NOMO-1 treated with DMSO at 0.1 percent for 48 hours (cell line): ENCODE data around the gene KCNIP1.

Source experiments
- DNase-seq: peaks from one replicate; lab custom pipeline; 2025; ENCODE audit not compliant: unreplicated experiment; lab: John Stamatoyannopoulos, UW

Gene KCNIP1

DNA sequence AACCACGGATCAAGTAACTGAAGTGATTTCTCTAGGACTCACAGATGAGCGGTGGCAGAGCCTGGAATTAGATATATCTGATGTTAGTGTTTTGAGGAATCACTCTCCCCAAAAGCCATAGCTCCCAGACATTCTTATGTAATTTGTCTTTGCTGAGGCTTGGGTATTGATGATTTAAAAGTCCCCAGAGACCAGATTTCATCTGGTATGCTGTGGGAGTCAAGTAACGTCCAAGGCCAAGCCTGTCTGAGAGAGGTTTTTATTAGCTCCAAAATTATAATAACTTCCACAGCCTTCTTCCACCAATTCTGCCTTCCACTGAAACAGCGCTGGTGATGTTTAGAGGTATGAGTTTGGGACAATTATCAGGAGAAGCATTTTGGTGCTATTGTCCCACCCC, 21.3 kb upstream of the KCNIP1 start:
- no peak for DNase-seq

- DNase-seq: peak; percentile 9
Measured at GRCh38 chr5:170483701-170484458, 19.9 kb upstream of the KCNIP1 start.

- DNase-seq: no peak
Measured at GRCh38 chr5:170484459-170484831, 19.4 kb upstream of the KCNIP1 start.

DNA sequence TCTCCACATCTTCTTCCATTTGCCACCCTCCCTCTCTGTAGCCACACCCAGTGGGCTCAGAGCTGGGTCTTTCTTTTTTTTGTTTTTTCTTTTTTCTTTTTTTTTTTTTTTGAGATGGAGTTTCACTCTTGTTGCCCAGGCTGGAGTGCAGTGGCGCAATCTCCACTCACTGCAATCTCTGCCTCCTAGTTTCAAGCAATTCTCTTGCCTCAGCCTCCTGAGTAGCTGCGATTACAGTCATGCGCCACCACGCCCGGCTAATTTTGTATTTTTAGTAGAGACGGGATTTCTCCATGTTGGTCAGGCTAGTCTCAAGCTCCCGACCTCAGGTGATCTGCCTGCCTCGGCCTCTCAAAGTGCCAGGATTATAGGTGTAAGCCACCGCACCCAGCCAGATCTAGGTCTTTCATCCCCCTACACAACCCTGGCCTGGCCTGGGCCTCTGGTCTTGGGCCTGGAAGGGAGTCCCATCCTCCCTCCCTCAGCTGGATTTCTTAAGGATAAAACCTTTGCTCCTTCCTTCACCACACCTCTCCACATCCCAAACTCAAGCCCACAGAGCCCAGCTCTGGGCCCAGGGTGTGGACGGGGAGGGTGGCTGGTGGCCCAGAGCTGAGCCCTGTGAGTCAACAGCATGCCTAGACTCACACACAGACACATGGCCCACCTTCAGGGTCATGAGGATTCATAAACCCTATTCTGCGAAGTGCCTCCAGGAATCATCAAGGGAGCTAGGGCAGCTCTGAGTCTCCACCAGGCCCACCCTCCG, 18.8 kb upstream of the KCNIP1 start:
- peak; percentile 53 for DNase-seq

GRCh38 chr5:170485616-170485911, 18.3 kb upstream of the KCNIP1 start:
- DNase-seq: no peak

DNA sequence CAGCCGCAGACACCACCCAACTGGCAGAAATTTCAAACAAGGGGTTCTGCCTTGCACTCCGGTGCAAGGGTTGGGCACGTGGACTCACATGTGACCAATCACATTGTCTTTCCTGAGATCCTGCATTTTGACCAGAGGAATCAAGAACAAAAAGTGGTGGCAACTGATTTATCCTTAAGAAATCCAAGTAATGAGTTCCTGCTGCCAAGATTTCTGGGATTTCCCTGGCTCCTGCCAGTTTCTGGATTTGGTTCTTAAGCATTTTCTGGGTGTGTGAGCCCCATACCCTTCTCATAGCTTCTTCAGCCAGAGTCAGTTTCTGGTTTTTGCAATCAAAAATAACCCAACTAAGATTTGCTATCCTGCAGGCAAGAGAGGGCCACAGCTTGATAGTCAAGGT, 17.4 kb upstream of the KCNIP1 start:
- no peak for DNase-seq

DNA sequence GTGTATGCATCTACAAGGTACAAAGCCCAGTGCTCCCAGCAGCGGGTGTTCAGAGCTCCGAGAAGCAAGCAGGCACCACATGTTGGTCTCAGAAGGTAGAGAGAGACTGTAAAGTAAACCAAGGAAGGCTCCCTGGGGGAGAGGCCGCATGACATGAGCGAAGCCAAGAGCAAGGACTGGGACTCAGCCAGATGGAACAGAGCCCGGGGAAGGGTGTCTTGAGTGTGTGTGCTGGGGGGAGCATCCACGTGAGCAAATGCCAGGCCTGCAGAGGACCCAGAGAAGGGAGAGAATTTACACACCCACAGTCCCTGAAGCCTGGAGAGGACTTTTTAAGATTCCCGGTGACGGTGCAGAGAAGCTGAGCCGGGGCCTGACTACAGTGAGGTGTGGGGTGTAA, 15.2 kb upstream of the KCNIP1 start:
- DNase-seq: no peak

- no peak for DNase-seq
Measured at GRCh38 chr5:170489199-170489598, 14.6 kb upstream of the KCNIP1 start.

DNA sequence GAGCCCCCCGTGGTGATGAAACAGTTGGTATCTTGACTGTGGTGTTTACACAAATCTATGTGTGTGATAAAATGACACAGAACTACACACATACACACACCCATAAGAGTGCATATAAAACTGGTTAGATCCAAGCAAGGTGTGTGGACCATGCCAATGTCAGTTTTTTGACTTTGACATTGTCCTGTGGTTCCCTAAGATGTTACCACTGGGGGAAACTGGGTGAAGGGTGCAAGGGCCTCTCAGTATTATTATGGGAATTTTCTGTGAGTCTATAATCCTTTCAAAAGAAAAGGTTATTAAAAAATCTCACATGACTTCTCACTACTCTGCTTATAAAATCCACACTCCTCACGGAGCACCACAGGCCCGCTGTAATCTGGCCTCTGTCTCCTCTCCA, 13.4 kb upstream of the KCNIP1 start:
- no peak for DNase-seq

DNA sequence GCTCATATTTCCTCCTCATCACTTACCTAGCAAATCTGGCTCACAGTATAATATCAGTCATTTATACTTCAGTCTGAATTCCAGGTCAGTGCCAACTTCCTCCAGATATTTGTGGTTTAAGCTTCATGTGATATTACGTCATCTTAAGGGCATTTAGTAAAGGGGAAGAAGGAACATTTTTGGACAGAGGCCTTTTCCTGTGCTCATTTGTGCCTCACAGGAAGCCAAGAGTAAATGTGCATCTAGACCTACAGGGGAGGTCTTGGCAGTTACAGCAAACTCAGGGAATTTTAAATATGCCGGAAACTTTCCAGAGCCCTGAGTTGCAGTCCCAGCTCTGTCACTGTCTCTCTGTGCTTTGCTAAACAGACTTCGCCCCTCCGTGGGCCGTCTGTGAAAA, 12.3 kb upstream of the KCNIP1 start:
- peak; percentile 88 for DNase-seq

- no peak for DNase-seq
Measured at GRCh38 chr5:170493028-170493820, 10.6 kb upstream of the KCNIP1 start.

DNA sequence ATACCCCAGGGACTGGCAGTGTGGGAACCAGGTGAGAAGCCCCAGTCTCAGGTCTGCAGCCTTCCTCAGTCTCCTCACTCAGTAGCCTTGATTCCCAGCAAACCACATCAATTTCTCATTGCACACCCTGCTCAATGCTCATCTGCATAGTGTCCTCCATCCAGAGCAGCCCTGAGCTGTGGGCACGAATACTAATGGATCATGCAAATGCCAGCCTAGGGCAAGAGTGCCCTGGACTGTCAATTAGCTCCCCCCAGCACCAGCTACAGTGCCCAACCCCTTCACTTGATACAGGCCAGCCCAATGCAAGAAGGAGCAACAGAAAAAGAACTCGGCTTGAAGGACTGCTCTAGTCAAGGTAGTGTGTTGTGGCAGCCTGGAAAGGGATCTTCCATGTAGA, 9.8 kb upstream of the KCNIP1 start:
- no peak for DNase-seq

- no peak for DNase-seq
Measured at GRCh38 chr5:170495825-170496661, 7.8 kb upstream of the KCNIP1 start.

DNA sequence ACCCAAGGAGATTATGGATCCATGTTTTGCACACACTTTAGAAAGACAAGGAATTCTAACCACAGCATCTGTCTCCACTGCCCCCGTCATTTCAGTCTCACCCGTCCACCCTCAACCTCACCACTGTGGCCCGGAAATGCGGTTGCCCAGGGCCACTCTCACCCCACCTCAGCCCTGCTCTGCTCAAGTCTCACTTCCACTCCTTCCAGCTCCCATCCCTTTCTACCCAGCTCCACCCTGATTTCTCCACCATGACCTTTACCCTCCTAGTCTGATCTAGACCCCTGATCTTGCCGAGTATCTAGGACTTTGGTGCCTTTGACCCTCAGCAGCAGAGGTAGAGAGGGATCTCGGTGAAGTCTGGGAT, 7.2 kb upstream of the KCNIP1 start:
- DNase-seq: no peak

DNA sequence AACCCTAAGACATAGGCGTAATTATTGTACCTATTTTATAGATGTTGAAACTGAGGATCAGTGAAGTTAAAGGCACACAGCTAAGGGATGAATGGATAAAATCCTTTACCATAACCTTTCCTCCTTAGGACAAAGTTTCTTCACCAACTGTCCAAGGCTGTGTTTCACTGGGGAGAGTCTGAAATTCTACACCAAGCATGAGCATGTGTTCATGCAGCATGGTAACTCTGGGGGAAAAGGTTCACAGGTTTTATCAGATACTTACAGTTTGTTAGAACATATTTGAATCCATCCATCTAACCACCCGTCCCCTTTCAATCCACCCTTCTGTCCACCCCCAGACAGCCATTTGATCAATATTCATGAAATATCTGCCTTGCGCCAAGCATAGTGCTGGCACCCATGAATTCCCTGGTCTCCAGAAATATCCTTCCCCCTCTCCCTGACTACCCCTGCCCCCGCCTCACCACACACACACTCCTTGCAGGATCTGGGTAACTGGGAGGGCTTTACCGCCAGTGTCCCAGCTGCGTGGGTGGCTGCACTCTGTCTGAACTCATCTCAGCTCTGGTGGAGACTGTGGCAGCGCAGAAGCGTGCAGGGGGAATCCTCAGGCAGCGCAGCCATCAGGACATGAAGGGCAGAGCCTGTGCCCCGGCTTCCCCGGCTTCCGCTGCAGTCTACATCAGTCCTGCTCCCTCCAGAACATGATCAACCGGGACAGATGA, 6.3 kb upstream of the KCNIP1 start:
- DNase-seq: no peak

DNA sequence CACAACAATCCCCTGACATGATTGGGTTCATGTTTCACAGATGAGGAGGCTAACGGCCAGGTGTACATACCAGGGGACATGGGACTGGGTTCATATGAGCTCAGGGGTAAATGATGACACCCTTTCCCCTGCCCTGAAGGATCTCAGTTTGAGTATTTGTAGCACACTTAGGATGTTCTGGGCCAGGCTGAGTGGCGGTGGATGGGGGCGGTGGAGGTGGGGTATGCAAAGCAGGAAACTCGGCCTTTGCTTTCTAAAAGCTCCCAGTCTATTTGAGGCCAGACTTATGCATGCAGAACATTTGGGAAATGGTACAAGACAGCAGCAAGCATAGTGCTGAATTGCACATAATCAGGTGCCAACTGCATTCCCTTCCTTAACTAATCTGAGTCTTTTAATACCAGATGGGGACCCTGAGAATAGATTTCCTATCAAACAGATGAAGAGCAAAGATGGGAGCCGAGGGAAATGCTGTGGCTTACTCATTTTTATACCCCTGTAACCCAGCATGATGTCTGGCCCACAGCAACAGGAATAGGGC, 4.9 kb upstream of the KCNIP1 start:
- no peak for DNase-seq

DNA sequence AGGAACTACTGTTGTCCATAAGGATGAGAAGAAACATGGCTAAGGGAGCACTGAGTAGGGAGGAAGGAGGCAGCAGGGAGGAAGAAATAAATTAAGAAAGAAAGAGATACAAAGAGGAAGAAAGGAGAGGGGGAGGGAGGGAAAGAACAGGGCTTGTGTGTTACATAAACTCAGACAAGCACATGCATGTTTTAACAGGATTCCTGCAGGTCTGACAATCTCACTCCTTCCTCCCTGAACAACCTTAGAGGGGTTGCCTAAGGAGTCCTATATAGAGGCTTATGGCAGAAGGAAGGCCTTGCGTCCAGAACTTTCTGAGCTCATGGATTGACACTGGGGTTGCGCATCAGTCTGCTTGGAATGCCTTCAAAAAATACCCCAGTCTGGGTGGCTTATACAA, 4.2 kb upstream of the KCNIP1 start:
- DNase-seq: no peak

- DNase-seq: no peak
Measured at GRCh38 chr5:170501361-170501760, 2.5 kb upstream of the KCNIP1 start.

GRCh38 chr5:170501931-170502330, 1.9 kb upstream of the KCNIP1 start:
- peak; percentile 13 for DNase-seq

- no peak for DNase-seq
Measured at GRCh38 chr5:170504616-170505266, 921 bp downstream of the KCNIP1 start.
